HG03460 (cell line): ENCODE results near the gene HIVEP3.

Source experiments
- ATAC-seq: cut with Tn5 transposase; IDR thresholded peaks from one replicate; pipeline ENCODE4 v1.9.1; 2021; ENCODE audit not compliant: unreplicated experiment

Gene HIVEP3

DNA sequence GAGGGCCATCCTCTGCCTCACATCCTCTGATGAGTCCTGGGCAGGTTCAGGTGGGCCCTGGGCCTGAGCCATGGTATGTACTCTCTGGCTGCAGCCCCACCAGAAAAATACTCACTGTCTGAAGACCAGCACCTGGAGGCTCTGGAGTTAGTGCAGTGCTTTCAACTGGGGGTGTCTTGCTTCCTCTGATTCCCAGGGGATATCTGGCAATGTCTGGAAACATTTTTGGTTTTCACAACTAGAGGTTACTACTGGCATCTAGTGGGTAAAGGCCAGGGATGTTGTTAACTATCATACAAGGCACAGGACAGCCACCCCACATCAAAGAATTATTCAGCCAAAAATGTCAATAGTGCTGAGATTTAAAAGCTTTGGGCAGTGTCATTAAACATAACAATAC is 152.7 kb downstream of the HIVEP3 start:
- no peak for ATAC-seq

GRCh38 chr1:41765152-41765551 is 153.6 kb downstream of the HIVEP3 start:
- no peak for ATAC-seq

DNA sequence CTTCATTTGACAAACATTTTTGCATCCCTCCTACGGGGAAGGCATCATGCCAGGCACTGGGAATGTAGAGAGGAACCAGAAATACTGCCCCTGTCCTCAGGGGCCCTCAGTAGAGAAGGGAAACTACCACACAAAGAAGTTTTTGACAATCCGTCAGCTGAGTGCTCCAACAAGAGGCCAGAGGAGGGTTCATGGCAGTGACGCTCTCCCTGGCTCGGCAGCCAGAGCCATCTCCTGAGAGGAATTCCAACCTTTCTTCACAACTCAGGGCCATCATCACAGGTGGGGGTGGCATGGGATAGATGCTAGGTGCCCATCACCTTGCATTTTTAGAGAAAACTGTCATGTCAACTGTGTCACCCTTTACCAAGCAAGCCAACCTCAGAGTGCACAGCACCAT is 154.1 kb downstream of the HIVEP3 start:
- no peak for ATAC-seq

DNA sequence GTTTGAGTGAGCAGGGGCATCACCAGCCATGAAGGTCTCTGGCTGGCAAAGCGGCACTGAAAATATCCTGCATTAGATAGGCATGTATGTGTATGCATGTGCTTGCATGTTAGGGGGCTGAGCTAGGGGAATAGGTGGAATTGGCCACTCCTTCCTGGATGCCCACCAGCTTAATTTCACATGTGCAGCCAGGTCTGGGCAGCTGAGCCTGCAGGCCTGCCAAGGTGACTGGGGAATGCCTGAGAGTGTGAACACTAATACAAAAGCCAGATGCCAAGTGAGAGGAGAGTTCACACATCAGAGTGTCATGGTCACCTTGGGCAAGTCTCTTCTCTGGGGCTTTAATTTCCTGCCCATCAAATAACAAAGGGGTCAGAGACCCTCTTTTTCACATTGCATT is 155.9 kb downstream of the HIVEP3 start:
- ATAC-seq, result no peak

GRCh38 chr1:41762251-41762650 is 156.5 kb downstream of the HIVEP3 start:
- ATAC-seq, result no peak

- no peak for ATAC-seq
These were observed 159.7 kb downstream of the HIVEP3 start for GRCh38 chr1:41758904-41759548.

DNA sequence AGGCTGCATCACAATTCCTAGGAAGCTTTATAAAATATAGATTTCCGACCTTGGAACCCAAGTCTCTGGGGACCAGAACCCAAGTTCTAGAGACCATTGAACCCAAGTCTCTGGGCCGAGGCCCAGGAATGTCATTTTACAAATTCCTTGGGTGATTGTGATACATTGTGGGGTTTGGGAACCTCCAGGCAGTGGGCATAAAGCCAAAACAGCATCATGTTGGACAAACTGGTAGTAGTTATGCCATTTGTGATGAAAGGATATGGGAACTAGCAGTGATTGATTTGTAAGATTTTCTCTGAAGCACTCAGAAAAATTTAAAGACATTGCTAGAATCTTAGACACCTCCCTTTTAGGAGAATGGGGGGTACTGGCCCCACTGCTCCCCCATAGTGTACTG is 160.2 kb downstream of the HIVEP3 start:
- no peak for ATAC-seq

DNA sequence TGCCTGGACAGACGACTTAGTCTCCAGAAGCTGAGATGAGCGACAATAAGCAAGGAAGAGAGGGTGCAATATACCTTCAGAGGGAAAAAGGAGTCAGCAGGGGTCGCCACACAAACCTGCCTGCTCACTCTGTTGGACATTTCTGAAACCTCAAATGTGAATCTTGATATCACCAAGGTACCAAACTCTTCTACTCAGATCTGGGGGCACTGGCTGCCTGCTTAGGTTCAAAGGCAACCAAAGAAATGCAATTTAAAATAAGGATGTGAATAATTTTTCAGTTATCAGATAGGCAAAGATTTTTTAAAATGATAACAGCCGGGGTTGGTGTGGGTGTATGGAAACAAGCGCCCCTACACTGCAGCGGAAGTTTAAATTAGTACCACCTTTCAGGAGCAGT is 164.2 kb downstream of the HIVEP3 start:
- ATAC-seq, result no peak

DNA sequence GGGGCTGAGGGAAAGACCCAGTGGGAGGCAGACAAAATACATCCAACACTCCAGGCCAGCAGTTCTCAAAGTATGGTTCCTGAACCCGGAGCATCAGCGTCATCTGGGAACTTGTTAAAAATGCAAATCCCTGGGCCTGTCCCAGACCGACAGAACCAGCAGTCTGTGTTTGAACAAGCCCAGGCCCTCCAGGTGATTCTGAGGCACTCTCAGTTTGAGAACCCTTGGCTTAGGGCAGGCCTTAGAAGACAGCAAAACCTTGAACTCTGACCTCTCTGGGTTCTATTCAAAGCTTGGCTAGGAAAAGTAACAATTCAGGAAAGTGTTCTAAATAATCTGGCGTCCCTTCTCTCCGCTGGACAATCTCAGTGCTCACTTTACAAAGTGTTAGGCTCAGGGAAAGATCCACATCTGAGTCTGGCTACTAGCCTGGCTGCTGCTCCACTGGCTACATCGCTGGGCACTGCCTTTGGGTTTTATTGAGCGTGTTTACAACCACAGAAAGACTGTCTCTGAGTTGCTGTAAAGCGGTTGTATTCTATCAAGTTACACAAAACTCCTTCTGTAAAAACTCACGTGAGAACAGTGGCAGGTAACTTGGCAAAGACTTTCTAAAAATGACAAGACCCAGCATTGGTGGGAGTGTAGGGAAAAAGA is 166.1 kb downstream of the HIVEP3 start:
- ATAC-seq, result peak; percentile 2

DNA sequence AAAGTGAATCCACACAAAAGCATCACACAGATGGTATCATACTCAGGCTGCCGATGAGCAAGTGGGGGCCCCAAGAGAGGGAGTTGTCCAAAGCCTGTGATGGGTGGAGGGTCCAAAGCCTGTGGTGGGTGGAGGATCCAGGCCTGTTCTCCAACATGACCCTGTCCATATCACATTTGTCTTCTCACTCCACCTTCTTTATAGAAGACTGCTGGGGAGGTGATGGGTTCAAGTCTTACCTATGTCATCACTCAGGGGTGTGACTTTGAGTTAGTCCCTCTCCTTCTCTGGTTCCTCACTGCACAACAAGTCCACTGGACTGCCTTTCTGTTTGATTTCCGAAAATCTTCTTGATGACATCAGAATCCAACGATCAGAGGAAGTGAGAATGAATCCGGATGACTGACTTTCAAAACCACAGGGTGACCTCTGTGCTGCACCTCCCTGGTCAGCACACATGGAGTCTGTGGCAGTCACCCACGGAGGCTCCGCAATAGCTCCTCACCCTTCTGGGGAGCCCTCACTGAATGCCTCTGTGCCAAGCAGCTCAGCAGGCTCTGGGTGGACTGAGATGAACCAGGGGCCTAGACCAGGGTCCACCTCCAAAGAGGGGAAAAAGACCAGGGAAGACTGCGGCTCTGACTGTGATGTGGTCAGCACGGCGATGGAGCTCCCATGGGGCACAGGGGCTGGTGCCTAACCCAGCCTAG is 166.8 kb downstream of the HIVEP3 start:
- ATAC-seq, result peak; percentile 40

- ATAC-seq, result peak; percentile 32
These were observed 168.6 kb downstream of the HIVEP3 start for GRCh38 chr1:41749991-41750745.

DNA sequence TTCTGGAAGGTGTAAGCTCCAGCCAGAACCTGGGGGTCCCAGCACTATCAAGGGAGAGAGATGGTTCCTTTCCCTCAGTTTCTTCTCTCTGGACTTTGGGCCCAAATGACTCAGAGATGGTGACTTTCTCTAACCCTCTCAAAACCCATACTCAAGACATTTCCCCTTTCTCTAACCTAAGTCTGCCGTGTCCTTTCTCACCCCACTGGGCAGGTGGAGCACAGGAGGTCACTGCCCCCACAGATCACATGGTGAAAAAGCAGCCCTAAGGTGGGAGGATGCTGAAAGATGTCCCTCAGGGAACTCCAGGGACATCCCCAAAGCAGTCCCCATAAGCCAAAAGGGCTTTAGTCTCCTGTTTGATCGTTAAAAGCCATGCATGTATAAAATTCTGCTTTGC is 173.7 kb downstream of the HIVEP3 start:
- ATAC-seq, result no peak

DNA sequence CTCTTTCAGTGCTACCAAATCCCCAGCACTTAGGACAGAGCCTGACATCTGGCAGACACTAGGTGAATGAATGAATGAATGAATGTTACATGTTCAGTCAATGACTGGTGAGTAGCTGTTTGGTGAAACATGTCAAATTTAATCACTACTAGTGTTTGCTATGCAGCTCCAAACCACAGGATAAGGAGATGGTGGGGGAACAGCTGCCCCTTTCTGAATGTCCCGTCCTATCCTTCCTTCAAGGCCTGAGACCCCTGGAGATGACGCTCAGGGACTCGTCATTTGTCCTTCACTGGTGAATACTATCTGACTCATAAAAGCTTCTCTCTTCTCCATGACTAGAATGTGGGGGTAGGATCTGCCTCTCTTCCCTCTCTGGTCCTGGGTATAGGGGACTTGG is 175.4 kb downstream of the HIVEP3 start:
- no peak for ATAC-seq

- no peak for ATAC-seq
These were observed 176.5 kb downstream of the HIVEP3 start for GRCh38 chr1:41742219-41742618.

- ATAC-seq, result no peak
These were observed 177.5 kb downstream of the HIVEP3 start for GRCh38 chr1:41741244-41741643.

DNA sequence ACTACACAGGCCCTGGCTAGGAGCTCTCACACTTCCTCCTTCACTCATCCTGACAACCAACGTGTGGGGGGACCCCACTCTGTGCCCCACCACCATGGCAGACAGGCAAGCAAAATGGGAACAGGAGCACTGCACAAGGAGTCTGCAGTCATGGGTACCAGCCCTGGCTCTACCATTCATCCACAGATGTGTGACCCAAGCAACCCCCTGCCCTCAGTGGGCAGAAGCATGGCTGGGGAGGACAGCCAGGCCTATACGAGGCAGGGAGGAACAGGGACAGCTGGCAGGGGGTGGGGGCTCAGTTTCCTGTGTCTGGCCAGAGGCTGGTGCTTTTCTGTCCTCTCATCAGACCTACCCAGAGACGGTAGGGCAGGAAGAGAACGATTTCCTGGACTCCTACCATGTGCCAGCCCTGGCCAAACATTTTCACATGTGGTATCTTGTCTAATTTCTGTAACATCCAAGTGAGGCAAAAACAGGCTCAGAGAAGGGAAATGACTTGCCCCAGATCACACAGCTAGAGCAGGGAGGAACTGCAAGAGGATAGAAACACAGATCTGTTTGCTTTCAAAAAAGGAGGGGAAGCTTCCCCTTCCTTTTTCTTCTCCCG is 178.0 kb downstream of the HIVEP3 start:
- ATAC-seq, result no peak

DNA sequence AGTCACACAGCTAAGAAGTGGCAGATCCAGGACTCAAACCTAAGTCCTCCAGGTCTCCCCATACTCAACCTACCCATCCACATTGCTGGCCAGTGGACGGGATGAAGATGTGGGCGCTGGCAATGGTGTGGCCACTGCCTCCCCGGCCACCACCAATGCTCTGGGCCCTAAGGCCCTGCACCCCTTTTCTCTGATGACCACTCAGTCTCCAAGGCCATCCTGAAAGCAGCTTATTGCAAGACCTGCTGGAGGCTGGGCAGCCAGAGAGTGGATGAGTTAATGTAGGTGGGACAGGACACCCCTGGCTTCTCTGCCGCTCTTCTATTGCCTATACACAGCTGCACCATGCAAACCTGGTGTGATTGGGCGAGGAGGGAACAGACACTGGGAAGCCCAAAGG is 178.7 kb downstream of the HIVEP3 start:
- no peak for ATAC-seq

GRCh38 chr1:41739061-41739955 is 179.4 kb downstream of the HIVEP3 start:
- ATAC-seq, result peak; percentile 53

DNA sequence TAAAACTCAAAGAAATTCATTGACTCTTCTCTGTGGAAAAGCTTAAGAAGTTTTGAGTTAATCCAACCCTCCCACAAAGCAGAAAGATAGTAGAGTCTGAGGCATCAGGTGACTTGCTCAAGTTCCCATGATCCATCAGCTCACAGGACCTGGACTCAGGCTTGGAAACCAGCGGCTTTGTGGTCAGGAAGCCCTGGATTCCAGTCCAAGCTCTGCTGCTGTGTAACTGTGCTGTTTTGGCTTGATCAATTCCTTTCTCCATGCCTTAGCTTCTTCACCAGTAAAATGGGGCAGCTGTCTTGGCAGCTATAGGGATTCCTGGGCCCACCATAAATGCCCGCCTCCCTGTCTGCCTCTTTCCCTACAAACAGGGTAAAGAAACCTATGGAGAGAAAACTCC is 180.2 kb downstream of the HIVEP3 start:
- ATAC-seq, result no peak

GRCh38 chr1:41738006-41738405 is 180.7 kb downstream of the HIVEP3 start:
- no peak for ATAC-seq
